Measurements from ENCODE around the gene RAB5IF.

- TF ChIP-seq, protein P1, sequence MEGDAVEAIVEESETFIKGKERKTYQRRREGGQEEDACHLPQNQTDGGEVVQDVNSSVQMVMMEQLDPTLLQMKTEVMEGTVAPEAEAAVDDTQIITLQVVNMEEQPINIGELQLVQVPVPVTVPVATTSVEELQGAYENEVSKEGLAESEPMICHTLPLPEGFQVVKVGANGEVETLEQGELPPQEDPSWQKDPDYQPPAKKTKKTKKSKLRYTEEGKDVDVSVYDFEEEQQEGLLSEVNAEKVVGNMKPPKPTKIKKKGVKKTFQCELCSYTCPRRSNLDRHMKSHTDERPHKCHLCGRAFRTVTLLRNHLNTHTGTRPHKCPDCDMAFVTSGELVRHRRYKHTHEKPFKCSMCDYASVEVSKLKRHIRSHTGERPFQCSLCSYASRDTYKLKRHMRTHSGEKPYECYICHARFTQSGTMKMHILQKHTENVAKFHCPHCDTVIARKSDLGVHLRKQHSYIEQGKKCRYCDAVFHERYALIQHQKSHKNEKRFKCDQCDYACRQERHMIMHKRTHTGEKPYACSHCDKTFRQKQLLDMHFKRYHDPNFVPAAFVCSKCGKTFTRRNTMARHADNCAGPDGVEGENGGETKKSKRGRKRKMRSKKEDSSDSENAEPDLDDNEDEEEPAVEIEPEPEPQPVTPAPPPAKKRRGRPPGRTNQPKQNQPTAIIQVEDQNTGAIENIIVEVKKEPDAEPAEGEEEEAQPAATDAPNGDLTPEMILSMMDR (IDR thresholded peaks at IDR 0.05; ENCODE audit: poor library complexity, severe bottlenecking): no peak
- TF ChIP-seq SMC3 (conservative IDR thresholded peaks at IDR 0.05; ENCODE audit: poor library complexity): no peak
- no peak for TF ChIP-seq MXI1 (conservative IDR thresholded peaks at IDR 0.05; ENCODE audit: poor library complexity, severe bottlenecking)
- TF ChIP-seq POLR2AphosphoS5 (IDR thresholded peaks at IDR 0.05): no peak
These were observed 22.5 kb downstream of the RAB5IF start for GRCh38 chr20:36628076-36628475.
